WI38 (cell line): ENCODE measurements around the gene U2AF1L4.

Source experiments
- H3K4me3 ChIP-seq: 2 replicates; pipeline ENCODE4 v1.5.1; 2011; ENCODE audit warnings: low read depth, mild to moderate bottlenecking, control low read depth, low read length
- TF ChIP-seq, protein P1 (sequence below): IDR thresholded peaks from 2 replicates; pipeline ENCODE4 v1.5.1; 2012; ENCODE audit warnings: low read depth, mild to moderate bottlenecking, control low read depth, low read length

U2AF1L4 gene

GRCh38 chr19:35714601-35715354 lies 30.4 kb downstream of the U2AF1L4 start:
- H3K4me3 ChIP-seq = no peak overlapping the region
- TF ChIP-seq, protein P1, sequence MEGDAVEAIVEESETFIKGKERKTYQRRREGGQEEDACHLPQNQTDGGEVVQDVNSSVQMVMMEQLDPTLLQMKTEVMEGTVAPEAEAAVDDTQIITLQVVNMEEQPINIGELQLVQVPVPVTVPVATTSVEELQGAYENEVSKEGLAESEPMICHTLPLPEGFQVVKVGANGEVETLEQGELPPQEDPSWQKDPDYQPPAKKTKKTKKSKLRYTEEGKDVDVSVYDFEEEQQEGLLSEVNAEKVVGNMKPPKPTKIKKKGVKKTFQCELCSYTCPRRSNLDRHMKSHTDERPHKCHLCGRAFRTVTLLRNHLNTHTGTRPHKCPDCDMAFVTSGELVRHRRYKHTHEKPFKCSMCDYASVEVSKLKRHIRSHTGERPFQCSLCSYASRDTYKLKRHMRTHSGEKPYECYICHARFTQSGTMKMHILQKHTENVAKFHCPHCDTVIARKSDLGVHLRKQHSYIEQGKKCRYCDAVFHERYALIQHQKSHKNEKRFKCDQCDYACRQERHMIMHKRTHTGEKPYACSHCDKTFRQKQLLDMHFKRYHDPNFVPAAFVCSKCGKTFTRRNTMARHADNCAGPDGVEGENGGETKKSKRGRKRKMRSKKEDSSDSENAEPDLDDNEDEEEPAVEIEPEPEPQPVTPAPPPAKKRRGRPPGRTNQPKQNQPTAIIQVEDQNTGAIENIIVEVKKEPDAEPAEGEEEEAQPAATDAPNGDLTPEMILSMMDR = no peak

- TF ChIP-seq, protein P1 = no peak
- H3K4me3 ChIP-seq = no peak overlapping the region
Observed at GRCh38 chr19:35713904-35714495, 31.2 kb downstream of the U2AF1L4 start.

DNA sequence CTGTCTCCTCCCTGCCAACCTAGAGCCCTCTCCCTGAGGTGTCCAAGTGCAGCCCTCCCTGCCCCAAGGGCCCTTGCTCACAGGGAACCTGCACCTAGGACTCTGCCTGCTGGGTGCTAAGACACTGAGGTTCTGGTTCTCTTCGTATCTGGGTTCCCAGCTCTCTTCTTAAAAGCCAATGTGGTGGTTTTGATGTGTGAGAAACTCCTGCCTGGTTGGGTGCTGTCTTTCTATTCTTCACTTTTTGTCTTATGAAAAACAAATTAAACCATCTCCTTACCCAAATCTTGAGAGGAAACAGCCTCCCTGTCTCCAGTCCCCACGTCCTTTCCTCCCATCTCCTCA lies 31.7 kb downstream of the U2AF1L4 start:
- H3K4me3 ChIP-seq = no peak overlapping the region
- TF ChIP-seq, protein P1 = no peak

DNA sequence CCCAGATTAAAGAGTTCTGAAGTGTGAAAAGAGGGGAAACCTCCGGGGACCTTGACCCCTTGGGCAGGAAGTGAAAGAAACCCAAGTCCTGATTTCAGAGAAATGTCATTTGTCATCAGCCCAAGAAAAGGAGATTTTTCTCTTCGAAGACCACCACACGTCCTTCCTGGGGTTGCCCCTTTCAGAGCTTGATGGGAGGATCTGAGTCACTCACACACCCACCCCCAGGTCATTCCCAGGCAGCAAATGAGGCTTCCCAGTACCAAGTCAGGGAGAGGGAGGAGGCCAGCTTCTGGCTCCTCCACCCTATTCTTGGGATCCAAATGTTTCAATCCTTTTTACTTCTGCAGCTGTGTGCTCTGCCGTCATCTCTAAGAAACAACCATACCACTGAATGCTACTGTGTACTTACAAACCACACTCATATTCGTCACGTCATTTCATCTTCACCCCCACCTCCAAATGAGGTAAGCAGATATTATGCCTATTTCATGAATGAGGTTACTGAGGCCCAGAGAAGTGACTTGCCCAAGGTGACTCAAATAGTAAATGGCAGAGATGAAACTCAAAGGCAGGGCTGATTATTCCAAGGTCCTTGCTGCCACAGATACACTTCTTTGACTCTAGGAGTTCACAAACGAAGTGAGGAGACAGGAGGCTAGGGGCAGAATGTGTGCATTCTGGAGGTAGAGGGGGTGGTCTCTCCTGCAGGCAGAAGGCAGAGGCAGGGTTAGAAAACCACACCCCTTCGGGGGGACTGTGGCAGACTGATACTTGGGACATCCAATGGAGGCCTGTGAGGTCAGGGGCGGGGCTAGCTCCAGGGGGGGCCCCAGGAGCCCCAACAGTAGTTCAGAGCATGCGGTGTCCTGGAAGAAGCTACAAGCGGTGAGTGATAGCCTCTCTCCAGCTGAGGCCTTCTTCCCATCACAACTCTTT lies 32.4 kb downstream of the U2AF1L4 start:
- TF ChIP-seq, protein P1 = no peak
- no peak overlapping the region for H3K4me3 ChIP-seq

DNA sequence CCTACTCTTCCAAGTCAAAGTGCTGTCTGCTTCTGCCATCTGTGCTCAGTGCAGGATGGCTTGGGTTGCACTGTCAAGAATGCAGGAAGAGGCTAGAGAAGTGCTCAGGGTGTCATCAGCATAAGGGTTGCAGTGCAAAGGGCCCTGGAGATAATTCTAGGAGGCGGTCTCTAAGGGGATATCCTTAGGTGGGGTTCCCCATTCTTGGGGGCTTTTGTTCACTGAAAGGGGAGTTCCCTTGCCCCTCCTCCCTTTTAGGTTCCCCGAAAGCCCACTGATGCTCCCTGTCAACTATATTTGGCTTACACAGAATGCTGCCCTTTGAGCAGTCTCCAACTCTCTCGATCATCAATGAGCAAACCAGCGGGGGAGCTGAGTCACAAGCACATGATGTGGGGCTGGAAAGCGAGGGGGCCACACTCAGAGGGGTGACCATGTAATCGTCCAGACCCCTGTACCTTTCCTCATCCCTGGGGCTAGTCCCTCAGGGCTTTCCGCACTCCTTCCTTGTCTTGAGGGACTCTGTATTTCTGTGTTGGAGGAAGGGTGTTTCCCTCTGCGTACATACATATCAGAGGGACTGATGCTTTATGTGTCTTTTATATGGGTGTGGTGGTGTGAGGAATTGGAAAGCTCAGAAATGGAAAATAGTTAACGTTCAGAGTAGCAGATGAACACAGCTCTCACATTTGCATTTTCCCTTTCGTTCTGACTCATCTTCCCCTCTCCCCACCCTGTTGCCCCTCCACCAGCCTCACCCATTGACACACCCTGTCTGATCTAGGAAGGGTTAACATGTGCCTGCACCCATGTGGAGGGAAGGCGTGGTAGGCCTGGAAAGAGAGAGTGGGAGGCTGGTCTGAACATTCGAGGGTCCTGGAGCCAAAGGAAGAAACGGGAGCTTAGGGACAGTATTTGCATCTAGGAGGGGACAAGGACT lies 34.2 kb downstream of the U2AF1L4 start:
- H3K4me3 ChIP-seq = no peak overlapping the region
- TF ChIP-seq, protein P1 = no peak

- no peak overlapping the region for H3K4me3 ChIP-seq
- TF ChIP-seq, protein P1 = no peak
Observed at GRCh38 chr19:35708391-35708790, 36.8 kb downstream of the U2AF1L4 start.
